Natural killer cell (primary cell): ENCODE results near the gene DNAJC5G. TPM values are rescaled to one million over a fixed set of nuclear protein-coding genes. Genes with fewer than 3 reads are reported as not detected.
A peak's percentile ranks its signal among the peaks of the same experiment; 100 is the strongest.
"Not testable (repeated sequence)": the region's sequence is repeated elsewhere in the genome, so short reads cannot be mapped to it uniquely, and the experiment has no call there.

Experiments
- ATAC-seq, 3 donors: fragments of 150-1000 bp in 2 of 3; fragments of 200-7000 bp in 1 of 3; cut with Tn5 transposase; 1 replicate in 1 of 3; 2 replicates in 2 of 3; pipeline ENCODE4 v1.10.0; 2021; ENCODE audit warnings: mild to moderate bottlenecking in 2 of 3, moderate library complexity in 2 of 3
- DNase-seq, 2 donors: peaks; one replicate each; pipeline versions ENCODE4 v3.0.0 to v3.0.0-alpha.2; 2013 to 2021; ENCODE audit warnings: mixed read lengths in 1 of 2
- H3K27ac ChIP-seq: one replicate; pipeline ENCODE4 v1.5.1; 2013; ENCODE audit warnings: mild to moderate bottlenecking, low read length
- H3K27me3 ChIP-seq: one replicate; pipeline ENCODE4 v1.6.1; 2013; ENCODE audit warnings: low read length; ENCODE audit not compliant: control insufficient read depth, insufficient read depth
- H3K36me3 ChIP-seq: one replicate; pipeline ENCODE4 v1.6.1; 2013; ENCODE audit warnings: low read length; ENCODE audit not compliant: control insufficient read depth, insufficient read depth
- H3K4me1 ChIP-seq: one replicate; pipeline ENCODE4 v1.6.1; 2013; ENCODE audit warnings: low read length; ENCODE audit not compliant: control insufficient read depth, insufficient read depth
- H3K4me3 ChIP-seq: one replicate; pipeline ENCODE4 v1.5.1; 2013; ENCODE audit warnings: low read length
- H3K9me3 ChIP-seq: one replicate; pipeline ENCODE4 v1.6.1; 2013; ENCODE audit warnings: low read length; ENCODE audit not compliant: control insufficient read depth, insufficient read depth
- H3K27ac Mint-ChIP-seq, 2 donors: one replicate each; pipeline ENCODE4 v1.8.0; 2022; ENCODE audit warnings: mild to moderate bottlenecking in 2 of 2, mixed read lengths in 2 of 2, moderate library complexity in 1 of 2
- H3K27me3 Mint-ChIP-seq, 2 donors: one replicate each; pipeline ENCODE4 v1.8.0; 2022; ENCODE audit warnings: low read depth in 2 of 2, mixed read lengths in 2 of 2
- H3K36me3 Mint-ChIP-seq: one replicate; pipeline ENCODE4 v1.8.0; 2022; ENCODE audit warnings: mixed read lengths
- H3K4me1 Mint-ChIP-seq, 2 donors: one replicate each; pipeline ENCODE4 v1.8.0; 2022; ENCODE audit warnings: mixed read lengths in 2 of 2
- H3K4me3 Mint-ChIP-seq: one replicate; pipeline ENCODE4 v1.8.0; 2022; ENCODE audit warnings: mild to moderate bottlenecking, moderate library complexity, mixed read lengths
- H3K9me3 Mint-ChIP-seq, 2 donors: one replicate each; pipeline ENCODE4 v1.8.0; 2022; ENCODE audit warnings: mixed read lengths in 2 of 2
- CTCF ChIP-seq: fragments of 200-600 bp; IDR thresholded peaks from one replicate; pipeline ENCODE4 v1.8.0; 2022; ENCODE audit warnings: antibody characterized with exemption
- WGBS: methylation state at CpG from one replicate; pipeline ENCODE4 v1.1.7; 2013; ENCODE audit warnings: missing lambda C conversion rate; ENCODE audit not compliant: insufficient coverage; 5-methylcytosine and 5-hydroxymethylcytosine counted together
- intact Hi-C: fragments of 100-400 bp; cut with micrococcal nuclease; formaldehyde crosslinking; loops from one replicate; pipeline ENCODE4 v1.14.2; 2022
- total RNA-seq, 4 donors: library from RNA; stranded (reverse); fragments of 120-200 nt in 1 of 4; gene quantifications; one replicate each; pipeline versions ENCODE4 v1.2.3 to v1.2.4, GENCODE V29; 2013 to 2022

The DNAJC5G gene
- total RNA-seq, 3 donors from 2014 or later (not counting 1 experiment from before 2014, with no cell fraction given): not detected

GRCh38 chr2:27316655-27317412 lies 41.6 kb downstream of the DNAJC5G start:
- Histone ChIP-seq H3K27me3 (no peaks in the 10 kb centered on the region), H3K4me1 (no peaks in the 10 kb centered on the region), H3K4me3 (no peak overlapping the region), H3K36me3 (no peaks in the 10 kb centered on the region), H3K27ac (no peak overlapping the region), H3K9me3 (no peaks in the 10 kb centered on the region)
- Mint-ChIP-seq H3K27me3 (no peaks in the 10 kb centered on the region), H3K27ac (no peak overlapping the region), H3K4me3 (no peak overlapping the region), H3K36me3 (no peaks in the 10 kb centered on the region), H3K9me3 (no peaks in the 10 kb centered on the region), H3K4me1 (peaks cover 6 to 11% of the 10 kb centered on the region in 2 donors)
- ATAC-seq (no peak), DNase-seq (no peak)
- WGBS: 93% methylated on average over 12 of the region's 12 CpGs
- no peak for TF ChIP-seq CTCF
- intact Hi-C loops: no loop called here

GRCh38 chr2:27319839-27320238 lies 44.6 kb downstream of the DNAJC5G start:
- H3K4me1 ChIP-seq: peaks cover 18% of the 10 kb centered on the region
- H3K9me3 Mint-ChIP-seq, H3K4me3 Mint-ChIP-seq, intact Hi-C loops, H3K27ac ChIP-seq, H3K36me3 ChIP-seq, H3K9me3 ChIP-seq, H3K4me3 ChIP-seq, H3K27me3 ChIP-seq, ATAC-seq, DNase-seq, H3K36me3 Mint-ChIP-seq, H3K27ac Mint-ChIP-seq, H3K27me3 Mint-ChIP-seq: not testable (repeated sequence)
- H3K4me1 Mint-ChIP-seq: peaks cover 21 to 23% of the 10 kb centered on the region in 2 donors
- WGBS: 98% methylated on average over 15 of the region's 15 CpGs

- Histone ChIP-seq H3K27me3 (no peaks in the 10 kb centered on the region), H3K4me3 (no peak overlapping the region), H3K9me3 (no peaks in the 10 kb centered on the region), H3K27ac (no peak overlapping the region), H3K4me1 (peaks cover 18% of the 10 kb centered on the region), H3K36me3 (peaks cover 1% of the 10 kb centered on the region)
- intact Hi-C loops: no loop called here
- no peaks in the 10 kb centered on the region for H3K9me3 Mint-ChIP-seq
- no peaks in the 10 kb centered on the region for H3K27me3 Mint-ChIP-seq
- peak overlapping the region; percentile 17 for H3K4me3 Mint-ChIP-seq
- 88% methylated on average over 8 of the region's 8 CpGs for WGBS
- H3K4me1 Mint-ChIP-seq: peaks cover 18 to 23% of the 10 kb centered on the region in 2 donors
- no peak for TF ChIP-seq CTCF
- peak overlapping the region; percentile 98 to 99 for H3K27ac Mint-ChIP-seq
- DNase-seq (no peak), ATAC-seq (no peak)
- no peaks in the 10 kb centered on the region for H3K36me3 Mint-ChIP-seq
These were observed 45.8 kb downstream of the DNAJC5G start for GRCh38 chr2:27320958-27321543.

- Mint-ChIP-seq H3K4me3 (peak overlapping the region; percentile 99), H3K4me1 (peaks cover 18 to 23% of the 10 kb centered on the region in 2 donors), H3K27me3 (no peaks in the 10 kb centered on the region), H3K36me3 (peaks cover 7% of the 10 kb centered on the region), H3K9me3 (no peaks in the 10 kb centered on the region), H3K27ac (peak overlapping the region; percentile 98 to 99)
- H3K36me3 ChIP-seq: peaks cover 13% of the 10 kb centered on the region
- no peaks in the 10 kb centered on the region for H3K27me3 ChIP-seq
- H3K9me3 ChIP-seq: no peaks in the 10 kb centered on the region
- intact Hi-C loops: no loop called here
- 1% methylated on average over 10 of the region's 10 CpGs for WGBS
- DNase-seq (peak in 1 of 2 donors; percentile 29), ATAC-seq (peak; percentile 17 to 22 (median 22))
- peaks cover 18% of the 10 kb centered on the region for H3K4me1 ChIP-seq
- peak overlapping the region; percentile 79 for H3K4me3 ChIP-seq
- no peak for TF ChIP-seq CTCF
- peak overlapping the region; percentile 88 for H3K27ac ChIP-seq
These were observed 47.1 kb downstream of the DNAJC5G start for GRCh38 chr2:27322301-27322765.
